H9 (cell line): Measurements from ENCODE around the gene IMPDH2. TPM values are rescaled to one million over a fixed set of nuclear protein-coding genes. Genes with fewer than 3 reads are reported as not detected.

ENCODE experiments used
- DNase-seq: peaks from one replicate; pipeline ENCODE4 v3.0.0-alpha.2; 2017
- H2AFZ ChIP-seq: one replicate; pipeline ENCODE4 v1.6.1; 2013; ENCODE audit warnings: mild to moderate bottlenecking, low read length, control low read depth, moderate library complexity
- H2AK5ac ChIP-seq: 2 replicates; pipeline ENCODE4 v1.6.1; 2013; ENCODE audit warnings: low read length, control low read depth, mixed read lengths; ENCODE audit not compliant: insufficient read length
- H2BK120ac ChIP-seq: one replicate; pipeline ENCODE4 v1.6.1; 2013; ENCODE audit warnings: low read depth, mild to moderate bottlenecking, low read length, control low read depth, inconsistent platforms; ENCODE audit not compliant: poor library complexity, severe bottlenecking
- H2BK12ac ChIP-seq: 2 replicates; pipeline ENCODE4 v1.6.1; 2013; ENCODE audit warnings: low read length, control low read depth, mixed read lengths, low read depth; ENCODE audit not compliant: insufficient read length
- H2BK15ac ChIP-seq: 2 replicates; pipeline ENCODE4 v1.6.1; 2013; ENCODE audit warnings: low read depth, low read length, control low read depth
- H2BK20ac ChIP-seq: one replicate; pipeline ENCODE4 v1.6.1; 2013; ENCODE audit warnings: low read depth, mild to moderate bottlenecking, low read length, control low read depth, inconsistent platforms; ENCODE audit not compliant: poor library complexity, severe bottlenecking
- H2BK5ac ChIP-seq: 2 replicates; pipeline ENCODE4 v1.6.1; 2013; ENCODE audit warnings: low read length, control low read depth, mixed read lengths; ENCODE audit not compliant: insufficient read length
- H3K14ac ChIP-seq: 2 replicates; pipeline ENCODE4 v1.6.1; 2013; ENCODE audit warnings: low read length, control low read depth; ENCODE audit not compliant: insufficient read depth
- H3K18ac ChIP-seq: 2 replicates; pipeline ENCODE4 v1.6.1; 2013; ENCODE audit warnings: low read depth, mild to moderate bottlenecking, mixed read lengths, low read length, control low read depth; ENCODE audit not compliant: insufficient read length
- H3K23ac ChIP-seq: 2 replicates; pipeline ENCODE4 v1.6.1; 2013; ENCODE audit warnings: low read length, control low read depth, mixed read lengths, low read depth; ENCODE audit not compliant: insufficient read length
- H3K23me2 ChIP-seq: 2 replicates; pipeline ENCODE4 v1.6.1; 2013; ENCODE audit warnings: low read depth, mild to moderate bottlenecking, mixed read lengths, low read length, control low read depth; ENCODE audit not compliant: insufficient read length, poor library complexity, severe bottlenecking
- H3K27ac ChIP-seq: 2 replicates; pipeline ENCODE4 v1.5.1; 2013; ENCODE audit warnings: low read length, control low read depth, mixed read lengths, low read depth; ENCODE audit not compliant: insufficient read length
- H3K27me3 ChIP-seq: 2 replicates; pipeline ENCODE4 v1.6.1; 2013; ENCODE audit warnings: low read length, control low read depth, inconsistent platforms; ENCODE audit not compliant: insufficient read depth
- H3K4ac ChIP-seq: 2 replicates; pipeline ENCODE4 v1.6.1; 2013; ENCODE audit warnings: low read depth, mild to moderate bottlenecking, control low read depth, inconsistent platforms, low read length, moderate library complexity
- H3K4me1 ChIP-seq: 2 replicates; pipeline ENCODE4 v1.6.1; 2013; ENCODE audit warnings: low read length, control low read depth, inconsistent platforms; ENCODE audit not compliant: insufficient read depth
- H3K4me2 ChIP-seq: 2 replicates; pipeline ENCODE4 v1.6.1; 2013; ENCODE audit warnings: low read length, control low read depth, mixed read lengths; ENCODE audit not compliant: insufficient read length, insufficient read depth
- H3K56ac ChIP-seq: 2 replicates; pipeline ENCODE4 v1.6.1; 2013; ENCODE audit warnings: low read depth, mild to moderate bottlenecking, mixed read lengths, low read length, control low read depth; ENCODE audit not compliant: insufficient read length
- H3K79me1 ChIP-seq: 2 replicates; pipeline ENCODE4 v1.6.1; 2013; ENCODE audit warnings: low read depth, mild to moderate bottlenecking, moderate library complexity, low read length, control low read depth, inconsistent platforms; ENCODE audit not compliant: insufficient read depth, poor library complexity, severe bottlenecking
- H3K79me2 ChIP-seq: 2 replicates; pipeline ENCODE4 v1.6.1; 2013; ENCODE audit warnings: low read length, control low read depth, inconsistent platforms; ENCODE audit not compliant: insufficient read depth
- H3K9ac ChIP-seq: 2 replicates; pipeline ENCODE4 v1.6.1; 2013; ENCODE audit warnings: low read length, control low read depth, mixed read lengths; ENCODE audit not compliant: insufficient read length; ENCODE audit errors: extremely low read depth
- H3K9me3 ChIP-seq: one replicate; pipeline ENCODE4 v1.6.1; 2013; ENCODE audit warnings: low read depth, low read length, inconsistent platforms; ENCODE audit not compliant: control insufficient read depth
- H3T11ph ChIP-seq: one replicate; pipeline ENCODE4 v1.6.1; 2013; ENCODE audit warnings: mild to moderate bottlenecking, low read length, control low read depth, inconsistent platforms
- H4K20me1 ChIP-seq: one replicate; pipeline ENCODE4 v1.6.1; 2013; ENCODE audit not compliant: control insufficient read depth, insufficient read length, insufficient read depth
- H4K5ac ChIP-seq: 2 replicates; pipeline ENCODE4 v1.6.1; 2013; ENCODE audit warnings: low read depth, mild to moderate bottlenecking, mixed read lengths, low read length, control low read depth; ENCODE audit not compliant: insufficient read length
- H4K8ac ChIP-seq: replicated peaks from 2 replicates; pipeline ENCODE4 v1.6.1; 2013; ENCODE audit warnings: low read length, control low read depth, mixed read lengths, low read depth; ENCODE audit not compliant: insufficient read length
- H4K91ac ChIP-seq: 2 replicates; pipeline ENCODE4 v1.6.1; 2013; ENCODE audit warnings: low read depth, mild to moderate bottlenecking, moderate library complexity, mixed read lengths, low read length, control low read depth; ENCODE audit not compliant: insufficient read length
- H3K27ac Mint-ChIP-seq, 3 experiments: 2 replicates in 2 of 3; 3 replicates in 1 of 3; pipeline ENCODE4 v1.8.0; 2020 to 2021; ENCODE audit warnings: mixed read lengths in 3 of 3, mild to moderate bottlenecking in 1 of 3, moderate library complexity in 1 of 3
- H3K27me3 Mint-ChIP-seq: 2 replicates; pipeline ENCODE4 v1.8.0; 2021; ENCODE audit warnings: low read depth, mild to moderate bottlenecking, moderate library complexity, mixed read lengths
- H3K36me3 Mint-ChIP-seq, 3 experiments: 2 replicates in 2 of 3; 3 replicates in 1 of 3; pipeline ENCODE4 v1.8.0; 2020 to 2021; ENCODE audit warnings: low read depth in 3 of 3, mixed read lengths in 3 of 3; ENCODE audit not compliant: insufficient read depth in 1 of 3
- H3K4me1 Mint-ChIP-seq, 2 experiments: 2 replicates each; pipeline ENCODE4 v1.8.0; 2020; ENCODE audit warnings: mixed read lengths in 2 of 2
- H3K4me3 Mint-ChIP-seq, 2 experiments: 2 replicates in 1 of 2; 3 replicates in 1 of 2; pipeline ENCODE4 v1.8.0; 2020 to 2021; ENCODE audit warnings: mild to moderate bottlenecking in 2 of 2, mixed read lengths in 2 of 2, moderate library complexity in 1 of 2
- H3K9me3 Mint-ChIP-seq, 2 experiments: 2 replicates in 1 of 2; 3 replicates in 1 of 2; pipeline ENCODE4 v1.8.0; 2020; ENCODE audit warnings: mild to moderate bottlenecking in 2 of 2, mixed read lengths in 2 of 2, moderate library complexity in 1 of 2
- WGBS: extraction: QIAGEN DNeasy Blood & Tissue Kit; methylation state at CpG from one replicate; pipeline ENCODE4 v1.1.7; 2013; ENCODE audit warnings: missing lambda C conversion rate, low lambda C conversion rate, mixed read lengths; ENCODE audit not compliant: insufficient read length; ENCODE audit errors: extremely low coverage; 5-methylcytosine and 5-hydroxymethylcytosine counted together
- total RNA-seq: library from RNA; stranded (reverse); gene quantifications from 2 replicates; pipeline ENCODE4 v1.2.1, GENCODE V29; 2021
- TF ChIP-seq, protein P1 (sequence below): fragments of 200-600 bp; sonication (generic); conservative IDR thresholded peaks from 3 replicates; pipeline ENCODE4 v1.8.0; 2021; ENCODE audit warnings: antibody characterized with exemption, mild to moderate bottlenecking

Gene IMPDH2
- total RNA-seq, 1 experiment from 2014 or later, result 408 TPM

GRCh38 chr3:49004352-49005302 lies 24.6 kb downstream of the IMPDH2 start:
- no peak overlapping the region for H3K23ac ChIP-seq
- H3K79me2 ChIP-seq, result peaks cover 10% of the 10 kb centered on the region; the same call in 1 of the 2 replicates
- no peak overlapping the region for H3K18ac ChIP-seq
- no peaks in the 10 kb centered on the region for H4K20me1 ChIP-seq
- no CpG with 5 or more reads among the region's 16 CpGs for WGBS
- H3K36me3 Mint-ChIP-seq, result peaks cover 0 to 21% (median 15%) of the 10 kb centered on the region in 3 experiments; a peak in 6 of 7 replicates
- no peaks in the 10 kb centered on the region for H3K79me1 ChIP-seq
- H3K27ac Mint-ChIP-seq, result no peak overlapping the region
- no peak overlapping the region for H3K4me2 ChIP-seq
- DNase-seq, result no peak
- TF ChIP-seq, protein P1, sequence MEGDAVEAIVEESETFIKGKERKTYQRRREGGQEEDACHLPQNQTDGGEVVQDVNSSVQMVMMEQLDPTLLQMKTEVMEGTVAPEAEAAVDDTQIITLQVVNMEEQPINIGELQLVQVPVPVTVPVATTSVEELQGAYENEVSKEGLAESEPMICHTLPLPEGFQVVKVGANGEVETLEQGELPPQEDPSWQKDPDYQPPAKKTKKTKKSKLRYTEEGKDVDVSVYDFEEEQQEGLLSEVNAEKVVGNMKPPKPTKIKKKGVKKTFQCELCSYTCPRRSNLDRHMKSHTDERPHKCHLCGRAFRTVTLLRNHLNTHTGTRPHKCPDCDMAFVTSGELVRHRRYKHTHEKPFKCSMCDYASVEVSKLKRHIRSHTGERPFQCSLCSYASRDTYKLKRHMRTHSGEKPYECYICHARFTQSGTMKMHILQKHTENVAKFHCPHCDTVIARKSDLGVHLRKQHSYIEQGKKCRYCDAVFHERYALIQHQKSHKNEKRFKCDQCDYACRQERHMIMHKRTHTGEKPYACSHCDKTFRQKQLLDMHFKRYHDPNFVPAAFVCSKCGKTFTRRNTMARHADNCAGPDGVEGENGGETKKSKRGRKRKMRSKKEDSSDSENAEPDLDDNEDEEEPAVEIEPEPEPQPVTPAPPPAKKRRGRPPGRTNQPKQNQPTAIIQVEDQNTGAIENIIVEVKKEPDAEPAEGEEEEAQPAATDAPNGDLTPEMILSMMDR, result no peak
- H2AFZ ChIP-seq, result no peak overlapping the region
- H2BK20ac ChIP-seq, result no peak overlapping the region
- no peak overlapping the region for H4K5ac ChIP-seq
- no peak overlapping the region for H3K9ac ChIP-seq
- H3K27ac ChIP-seq, result no peak overlapping the region
- no peaks in the 10 kb centered on the region; the same call in 1 of the 2 replicates for H3K4me1 ChIP-seq
- no peak overlapping the region for H3K4ac ChIP-seq
- H3K14ac ChIP-seq, result no peak overlapping the region
- no peak overlapping the region for H2BK120ac ChIP-seq
- no peaks in the 10 kb centered on the region; a peak in 1 of 5 replicates for H3K9me3 Mint-ChIP-seq
- H3K4me3 Mint-ChIP-seq, result no peak overlapping the region
- H3K27me3 Mint-ChIP-seq, result no peaks in the 10 kb centered on the region; the same call in 1 of the 2 replicates
- no peak overlapping the region for H4K91ac ChIP-seq
- H3K27me3 ChIP-seq, result no peaks in the 10 kb centered on the region
- H2BK15ac ChIP-seq, result no peak overlapping the region
- no peak overlapping the region for H4K8ac ChIP-seq
- peaks cover 22 to 23% of the 10 kb centered on the region in 2 experiments for H3K4me1 Mint-ChIP-seq
- H3T11ph ChIP-seq, result no peak overlapping the region
- H3K23me2 ChIP-seq, result peaks cover 13% of the 10 kb centered on the region
- H2BK5ac ChIP-seq, result no peak overlapping the region
- no peak overlapping the region for H2AK5ac ChIP-seq
- no peaks in the 10 kb centered on the region for H3K9me3 ChIP-seq
- no peak overlapping the region for H3K56ac ChIP-seq
- no peak overlapping the region for H2BK12ac ChIP-seq
